ENCODE results near the gene ZNF483.
"Not testable (repeated sequence)": the region's sequence is repeated elsewhere in the genome, so short reads cannot be mapped to it uniquely, and the experiment has no call there.

GRCh38 chr9:111511581-111511980, 13.4 kb upstream of the ZNF483 start:
- not testable (repeated sequence) for TF ChIP-seq POLR2A (IDR thresholded peaks at IDR 0.05; ENCODE audit: low read depth, low read length); POLR2AphosphoS5 (IDR thresholded peaks at IDR 0.05; ENCODE audit: low read depth, low read length); POU2F2 (IDR thresholded peaks at IDR 0.05; ENCODE audit: low read depth, low read length); TAF1 (IDR thresholded peaks at IDR 0.05; ENCODE audit: low read depth, low read length); PAX5 (IDR thresholded peaks at IDR 0.05; ENCODE audit: insufficient read depth, low read length, severe bottlenecking)

All from GM12891 (cell line).